Posterior vena cava (tissue), 2 donors: ENCODE measurements around the gene ATP5F1D. TPM values are rescaled to one million over a fixed set of nuclear protein-coding genes. Genes with fewer than 3 reads are reported as not detected.

Source experiments
- DNase-seq: peaks from one replicate; pipeline ENCODE4 v3.0.0-alpha.2; 2020; ENCODE audit warnings: low spot score
- intact Hi-C, 2 donors: fragments of 100-400 bp; cut with DNase I; formaldehyde crosslinking; loops; one replicate each; pipeline versions ENCODE4 v1.14.1 to v1.14.2; 2022 to 2023
- total RNA-seq, 2 donors: library from RNA; stranded (reverse); fragmentation: NEBNext Ultra II Directional; extraction: Animal tissue kit (Norgen Biotek cat#: 25700); gene quantifications; one replicate each; pipeline ENCODE4 v1.2.1, GENCODE V29; 2021
- donor health status: DM: yes; HTN: yes; CAD: no.
- donor health status: DM: yes; HTN: yes; CAD: no.

Gene ATP5F1D
- total RNA-seq, 2 donors from 2014 or later = 125 to 137 TPM

GRCh38 chr19:1253514-1254080 lies 12.0 kb downstream of the ATP5F1D start:
- intact Hi-C loops = no loop called here
- DNase-seq = no peak

DNA sequence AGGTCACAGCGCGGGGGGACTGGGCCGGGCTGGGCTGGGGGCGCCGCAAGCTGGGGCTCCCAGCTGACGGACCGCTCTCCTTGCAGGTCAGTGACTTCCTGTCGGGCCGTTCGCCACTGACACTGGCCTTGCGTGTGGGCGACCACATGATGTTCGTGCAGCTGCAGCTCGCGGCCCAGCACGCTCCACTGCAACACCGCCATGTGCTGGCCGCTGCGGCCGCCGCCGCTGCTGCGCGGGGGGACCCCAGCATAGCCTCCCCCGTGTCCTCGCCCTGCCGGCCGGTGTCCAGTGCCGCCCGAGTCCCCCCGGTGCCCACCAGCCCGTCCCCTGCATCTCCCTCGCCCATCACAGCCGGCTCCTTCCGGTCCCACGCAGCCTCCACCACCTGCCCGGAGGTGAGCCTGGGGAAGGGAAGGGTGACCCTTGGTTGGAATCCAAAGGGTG lies 12.6 kb downstream of the ATP5F1D start:
- intact Hi-C loops = no loop called here
- no peak for DNase-seq

GRCh38 chr19:1254530-1255185 lies 13.1 kb downstream of the ATP5F1D start:
- intact Hi-C loops = no loop called here
- no peak for DNase-seq

DNA sequence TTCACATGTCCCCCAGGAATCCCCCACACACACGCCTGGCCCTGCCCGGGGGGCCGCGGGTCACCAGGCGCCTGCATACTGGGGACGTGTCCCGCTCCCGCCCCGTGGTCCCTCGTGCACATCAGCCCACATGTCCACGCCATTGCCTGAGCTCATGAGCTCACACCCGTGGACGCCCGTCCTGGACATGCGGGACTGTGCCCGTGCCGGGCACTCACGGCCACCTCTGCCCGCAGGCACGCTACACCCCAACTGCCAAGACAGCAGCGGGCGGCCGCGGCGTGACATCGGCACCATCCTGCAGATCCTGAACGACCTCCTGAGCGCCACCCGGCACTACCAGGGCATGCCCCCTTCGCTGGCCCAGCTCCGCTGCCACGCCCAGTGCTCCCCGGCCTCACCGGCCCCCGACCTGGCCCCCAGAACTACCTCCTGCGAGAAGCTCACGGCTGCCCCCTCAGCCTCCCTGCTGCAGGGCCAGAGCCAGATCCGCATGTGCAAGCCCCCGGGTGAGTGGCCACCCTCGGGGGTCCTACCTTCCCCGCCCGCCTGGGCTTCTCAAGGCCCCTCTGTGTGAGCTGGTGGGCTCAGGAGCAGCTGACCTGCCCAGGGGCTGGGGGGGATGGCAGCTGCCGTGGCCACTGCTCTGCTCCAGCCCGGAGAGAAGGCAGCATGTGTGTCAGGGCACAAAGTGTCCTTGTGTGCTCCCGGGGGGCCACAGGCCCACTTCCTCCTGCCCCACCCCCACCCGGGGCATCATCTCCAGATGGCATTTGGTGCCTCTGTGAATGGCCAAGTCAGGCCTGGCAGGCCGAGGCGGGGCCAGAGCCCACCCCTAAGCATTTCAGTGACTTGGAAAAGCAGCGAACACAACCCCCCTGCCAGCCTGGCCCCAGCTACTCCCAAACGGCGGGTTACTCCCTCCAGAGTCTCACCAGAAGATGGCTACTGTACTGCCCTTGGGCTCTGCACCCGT lies 13.9 kb downstream of the ATP5F1D start:
- DNase-seq = no peak
- intact Hi-C loops = no loop called here

GRCh38 chr19:1256646-1257474 lies 15.3 kb downstream of the ATP5F1D start:
- no peak for DNase-seq

GRCh38 chr19:1257475-1258162 lies 16.1 kb downstream of the ATP5F1D start:
- intact Hi-C loops = no loop called here
- no peak for DNase-seq

More at GRCh38 chr19:1256646-1257474, 15.3 kb downstream of the ATP5F1D start:
- intact Hi-C loops = no loop called here

DNA sequence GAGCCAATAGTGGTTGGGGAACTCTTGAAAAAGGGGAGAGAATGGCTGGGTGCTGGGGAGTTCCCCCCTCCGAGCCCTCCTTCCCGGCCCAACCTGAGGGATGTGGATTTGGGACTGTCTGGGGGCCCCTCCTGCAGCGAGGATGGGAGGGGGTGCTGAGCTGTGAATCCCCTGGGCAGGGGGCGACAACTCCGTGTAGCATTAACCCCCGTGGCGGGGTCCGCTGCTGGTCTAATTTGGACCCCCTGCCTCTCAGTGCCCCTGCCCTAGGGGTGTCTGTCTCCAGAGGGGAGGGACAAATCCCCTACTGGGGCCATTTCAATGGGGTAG lies 16.6 kb downstream of the ATP5F1D start:
- intact Hi-C loops = no loop called here
- DNase-seq = no peak

DNA sequence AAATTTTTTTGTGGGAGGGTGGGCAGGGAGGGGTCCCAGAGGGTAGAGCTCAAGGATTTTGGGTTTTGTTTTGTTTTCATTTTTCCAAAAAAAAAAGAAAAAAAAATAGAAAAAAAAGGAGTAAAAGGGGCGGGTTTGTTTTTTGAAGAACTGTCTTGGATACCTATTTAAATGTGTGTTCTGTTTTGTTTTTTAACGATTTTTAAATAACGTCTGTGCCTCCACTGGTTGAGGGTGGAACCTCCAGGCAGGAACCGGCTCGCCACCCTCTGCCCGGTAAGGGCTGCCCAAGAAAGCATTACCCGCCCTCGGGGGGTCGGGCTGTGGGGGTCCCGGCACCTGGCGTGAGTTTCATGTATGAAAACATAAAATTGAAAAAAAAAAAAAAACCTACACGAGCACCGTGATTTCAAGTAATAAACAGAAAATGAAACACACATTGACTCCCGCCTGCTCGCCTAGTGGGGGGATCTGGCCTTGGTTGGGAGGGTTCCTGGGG lies 17.2 kb downstream of the ATP5F1D start:
- intact Hi-C loops = no loop called here

DNA sequence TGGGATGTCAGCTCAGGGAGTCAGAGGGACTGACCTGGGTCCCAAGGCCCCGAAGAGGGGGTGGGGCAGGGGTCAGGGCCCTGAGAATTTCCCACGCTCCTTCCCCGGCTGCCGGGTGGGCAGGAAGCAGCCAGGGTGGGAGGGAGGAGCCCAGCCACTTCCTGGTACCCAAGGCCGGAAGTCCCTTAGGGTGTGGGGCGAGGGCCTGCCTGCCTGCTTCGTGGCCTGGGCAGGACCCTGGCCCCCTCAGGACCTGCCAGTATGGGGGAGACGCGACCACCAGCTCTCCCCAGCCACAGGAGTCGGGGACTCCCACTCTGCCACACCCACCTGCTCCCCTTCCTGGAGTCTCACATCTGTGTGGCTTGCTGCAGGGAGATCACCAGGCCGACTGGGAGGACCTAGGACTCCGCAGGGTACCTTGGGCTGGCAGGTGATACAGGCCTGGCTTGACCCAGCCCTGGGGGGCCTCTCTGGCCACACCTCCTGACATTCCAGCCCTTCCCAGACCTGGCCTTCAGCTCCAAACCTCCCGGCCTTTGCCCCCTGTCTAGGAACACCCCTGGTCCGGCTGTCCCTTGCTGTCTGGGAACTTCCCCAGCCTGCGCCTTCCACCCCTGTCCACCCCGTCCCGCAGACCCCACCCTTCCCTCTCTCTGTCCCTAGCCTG lies 17.8 kb downstream of the ATP5F1D start:
- intact Hi-C loops = no loop called here
- peak; percentile 95 for DNase-seq

More for the DNA sequence above, 17.2 kb downstream of the ATP5F1D start:
- no peak for DNase-seq

DNA sequence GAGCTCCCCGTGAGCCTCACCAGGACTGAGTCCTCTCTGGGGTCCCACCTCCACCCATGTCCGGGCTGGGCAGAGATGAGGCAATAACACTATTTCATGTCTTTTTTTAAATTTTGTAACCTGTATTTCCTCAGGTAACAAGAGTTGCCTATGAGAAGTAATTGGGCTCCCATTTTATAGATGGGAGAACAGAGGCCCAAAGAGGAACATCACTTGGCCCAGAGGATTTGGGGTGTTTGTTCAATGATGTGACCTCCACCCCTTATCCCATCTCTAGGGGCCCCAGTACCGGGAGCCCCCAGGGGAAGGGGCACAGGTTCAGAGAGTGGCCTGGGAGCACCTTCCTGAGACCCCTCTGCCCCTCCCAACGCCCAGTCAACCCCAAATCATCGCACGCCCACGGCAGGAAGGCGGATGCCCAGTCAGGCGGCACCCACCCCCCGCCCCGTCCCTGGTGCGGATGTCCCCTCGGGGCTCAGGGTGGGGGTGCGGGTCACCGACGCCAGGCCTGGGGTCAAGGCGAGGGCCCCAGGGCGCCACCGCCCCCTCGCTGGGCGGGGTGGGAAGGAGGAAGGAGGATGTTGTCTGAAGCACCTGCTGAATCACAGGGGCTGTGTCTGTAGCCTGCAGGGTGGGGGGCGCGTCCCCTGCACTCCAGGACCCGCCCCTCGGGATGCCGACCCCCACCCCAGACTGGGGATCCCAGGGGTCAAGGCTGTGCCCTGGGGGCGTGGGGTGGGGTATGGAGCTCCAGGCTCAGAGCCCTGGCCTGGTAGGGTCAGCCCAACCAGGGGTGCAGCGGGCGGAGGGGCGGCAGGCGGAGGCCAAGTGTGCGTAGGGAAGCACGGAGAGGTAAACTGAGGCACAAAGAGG lies 18.6 kb downstream of the ATP5F1D start:
- DNase-seq = no peak
- intact Hi-C loops = no loop called here

- intact Hi-C loops = no loop called here
- DNase-seq = peak; percentile 99
These were observed 19.4 kb downstream of the ATP5F1D start for GRCh38 chr19:1260749-1261537.

GRCh38 chr19:1261538-1261797 lies 19.9 kb downstream of the ATP5F1D start:
- DNase-seq = no peak
- intact Hi-C loops = no loop called here

DNA sequence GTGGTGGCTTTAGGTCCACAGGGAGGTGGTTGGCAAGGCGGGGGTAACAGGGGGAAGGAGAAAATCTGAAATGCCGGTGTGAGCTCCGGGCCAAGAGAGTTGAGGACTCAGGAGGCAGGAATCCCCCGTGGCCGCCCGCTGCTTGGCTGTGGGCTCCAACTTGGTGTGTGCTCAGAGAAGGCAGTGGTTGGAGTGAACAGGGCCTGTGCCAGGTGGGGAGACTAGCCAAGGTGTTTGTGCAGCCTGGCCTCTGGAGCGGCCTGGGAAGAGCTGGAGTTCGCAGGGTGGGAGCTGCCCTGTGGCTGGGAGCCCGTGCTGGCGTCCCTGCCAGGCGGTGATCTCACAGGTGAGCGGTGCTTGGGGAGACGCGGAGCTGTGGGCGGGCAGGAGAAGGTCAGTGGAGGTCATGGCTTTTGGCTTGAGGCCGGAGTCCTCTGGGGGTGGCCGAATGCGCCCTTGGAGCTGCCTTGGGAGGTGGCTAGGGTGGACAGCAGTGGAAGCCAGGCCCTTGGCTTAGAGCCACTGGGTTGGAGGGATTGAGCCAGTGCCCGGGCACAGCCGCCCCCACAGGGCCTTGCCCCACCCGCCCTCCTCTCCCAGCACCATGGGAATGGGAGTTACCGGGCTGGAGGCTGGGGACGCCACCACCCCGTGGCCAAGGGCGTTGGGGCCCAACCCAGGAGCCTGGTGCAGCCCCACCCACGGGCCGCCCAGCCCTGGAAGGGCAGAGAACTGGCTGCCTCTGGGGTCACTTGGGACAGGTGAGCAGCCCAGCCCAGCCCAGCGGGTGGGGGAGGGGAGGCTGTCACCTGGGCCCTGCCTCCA lies 20.5 kb downstream of the ATP5F1D start:
- DNase-seq = no peak
- intact Hi-C loops = no loop called here

DNA sequence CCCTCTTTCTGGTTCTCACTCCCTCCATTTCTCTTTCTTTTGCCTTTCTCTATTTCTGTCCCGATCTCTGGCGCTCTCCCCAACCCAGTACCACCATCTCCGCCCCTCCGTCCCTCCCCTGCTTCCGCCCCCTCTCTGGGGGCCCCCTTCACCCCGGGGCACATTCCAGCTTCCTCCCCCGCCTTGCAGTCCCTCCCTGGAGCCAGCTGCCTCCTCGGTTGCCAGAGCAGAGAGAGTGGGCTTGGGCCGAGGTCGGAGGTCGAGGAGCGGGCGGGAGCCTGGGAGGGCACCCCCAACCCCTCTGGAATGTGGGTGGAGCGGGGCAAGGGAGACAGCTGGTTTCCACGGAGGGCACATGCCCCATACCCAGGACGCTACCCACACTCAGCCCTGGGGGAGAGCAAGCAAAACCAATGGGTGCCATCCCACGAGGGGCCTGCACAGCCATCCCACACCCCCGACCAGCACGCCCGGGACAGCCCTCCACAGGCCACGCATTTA lies 21.1 kb downstream of the ATP5F1D start:
- intact Hi-C loops = no loop called here
- DNase-seq = no peak

GRCh38 chr19:1263188-1263587 lies 21.6 kb downstream of the ATP5F1D start:
- intact Hi-C loops = no loop called here
- DNase-seq = no peak
